ENCODE results near the gene REG4.

- TF ChIP-seq SREBF2 (IDR thresholded peaks at IDR 0.05) (no peak), CTCF (IDR thresholded peaks at IDR 0.05) (no peak), POLR2A (IDR thresholded peaks at IDR 0.05; ENCODE audit: low read length) (no peak), USF2 (IDR thresholded peaks at IDR 0.05) (no peak), ZNF302 (CRISPR knock-in tag; IDR thresholded peaks at IDR 0.05) (no peak), CBX2 (IDR thresholded peaks at IDR 0.05; ENCODE audit: borderline replicate concordance, low read depth) (no peak), MAZ (IDR thresholded peaks at IDR 0.05; ENCODE audit: borderline replicate concordance, low read depth, low read length) (no peak), ZSCAN20 (CRISPR knock-in tag; IDR thresholded peaks at IDR 0.05) (no peak), RNF2 (IDR thresholded peaks at IDR 0.05; ENCODE audit: borderline replicate concordance, low read depth) (no peak), KDM5A (IDR thresholded peaks at IDR 0.05) (no peak), RAD21 (conservative IDR thresholded peaks at IDR 0.05 in 1 of 2, IDR thresholded peaks at IDR 0.05 in 1 of 2) (no peak), ATOH8 (CRISPR knock-in tag; IDR thresholded peaks at IDR 0.05; ENCODE audit: low read depth) (no peak), JUN (IDR thresholded peaks at IDR 0.05) (no peak)
Observed at GRCh38 chr1:119771016-119771415, 40.2 kb downstream of the REG4 start.
